H1 (cell line): ENCODE data around the gene PPID. TPM values are rescaled to one million over a fixed set of nuclear protein-coding genes. Genes with fewer than 3 reads are reported as not detected.

ENCODE experiments used
- CTCF ChIA-PET: fragments of 300-600 bp; sonication (Branson Sonifier 250); formaldehyde crosslinking; loops from one replicate; lab custom pipeline; 2021; ENCODE audit not compliant: partially characterized antibody; lab: Charles Lee
- POLR2A ChIA-PET: fragments of 300-600 bp; sonication (Branson Sonifier 250); formaldehyde crosslinking; loops from one replicate; lab custom pipeline; 2021; ENCODE audit warnings: inconsistent platforms; ENCODE audit not compliant: partially characterized antibody; lab: Charles Lee
- DNase-seq, 2 experiments: peaks; one replicate each; pipeline versions ENCODE4 v3.0.0 to v3.0.0-alpha.2; 2010 to 2022; ENCODE audit warnings: low spot score in 2 of 2, low read depth in 1 of 2, mixed read lengths in 1 of 2
- FAIRE-seq: peaks from 2 replicates; lab custom pipeline; 2011; peaks lifted over from hg19 to GRCh38; lab: Jason Lieb, UNC
- H2AFZ ChIP-seq: 2 replicates; pipeline ENCODE4 v1.8.1; 2012; ENCODE audit warnings: low read length, inconsistent platforms
- H2AK5ac ChIP-seq: 2 replicates; pipeline ENCODE4 v1.6.1; 2013; ENCODE audit warnings: low read depth, low read length
- H2BK120ac ChIP-seq: replicated peaks from 2 replicates; pipeline ENCODE3; 2013; ENCODE audit warnings: low read depth, low read length, inconsistent platforms
- H2BK12ac ChIP-seq: 2 replicates; pipeline ENCODE4 v1.6.1; 2013; ENCODE audit warnings: low read depth, low read length
- H2BK15ac ChIP-seq: 2 replicates; pipeline ENCODE4 v1.6.1; 2013; ENCODE audit warnings: low read length
- H2BK20ac ChIP-seq: 2 replicates; pipeline ENCODE4 v1.6.1; 2013; ENCODE audit warnings: low read length
- H2BK5ac ChIP-seq: 2 replicates; pipeline ENCODE4 v1.6.1; 2013; ENCODE audit warnings: low read depth, low read length
- H3K14ac ChIP-seq: 2 replicates; pipeline ENCODE4 v1.6.1; 2013; ENCODE audit warnings: inconsistent platforms; ENCODE audit not compliant: insufficient read length
- H3K18ac ChIP-seq: 2 replicates; pipeline ENCODE4 v1.6.1; 2013; ENCODE audit warnings: low read length; ENCODE audit errors: extremely low read depth
- H3K23ac ChIP-seq: 2 replicates; pipeline ENCODE4 v1.6.1; 2013; ENCODE audit warnings: inconsistent platforms; ENCODE audit not compliant: insufficient read length
- H3K23me2 ChIP-seq: 2 replicates; pipeline ENCODE4 v1.6.1; 2013; ENCODE audit warnings: low read depth, low read length
- H3K27ac ChIP-seq: 2 replicates; pipeline ENCODE4 v1.6.1; 2011; ENCODE audit warnings: low read depth, low read length, inconsistent platforms
- H3K27me3 ChIP-seq, 4 experiments: replicated peaks in 1 of 4; 1 replicate in 1 of 4; 2 replicates in 3 of 4; pipeline versions ENCODE4 v1.6.1 to v1.8.1; 2011 to 2013; ENCODE audit warnings: low read length in 3 of 4, mild to moderate bottlenecking in 3 of 4, inconsistent platforms in 2 of 4, mixed read lengths in 2 of 4, moderate library complexity in 1 of 4; ENCODE audit not compliant: control insufficient read depth in 3 of 4, insufficient read depth in 3 of 4; ENCODE audit errors: extremely low read depth in 1 of 4
- H3K36me3 ChIP-seq, 4 experiments: 2 replicates each; pipeline versions ENCODE4 v1.6.1 to v1.8.1; 2011 to 2013; ENCODE audit warnings: mild to moderate bottlenecking in 4 of 4, low read length in 3 of 4, moderate library complexity in 2 of 4, control low read depth in 1 of 4, inconsistent platforms in 1 of 4; ENCODE audit not compliant: insufficient read depth in 4 of 4, control insufficient read depth in 2 of 4
- H3K4ac ChIP-seq: replicated peaks from 2 replicates; pipeline ENCODE3; 2013; ENCODE audit warnings: low read length, low read depth, mixed read lengths, inconsistent platforms; ENCODE audit not compliant: insufficient read length
- H3K4me1 ChIP-seq, 4 experiments: replicated peaks in 1 of 4; 1 replicate in 1 of 4; 2 replicates in 3 of 4; pipeline versions ENCODE4 v1.6.1 to v1.8.1; 2011 to 2013; ENCODE audit warnings: low read length in 3 of 4, inconsistent platforms in 2 of 4, mixed read lengths in 1 of 4; ENCODE audit not compliant: insufficient read depth in 4 of 4, control insufficient read depth in 3 of 4
- H3K4me2 ChIP-seq, 2 experiments: 2 replicates each; pipeline versions ENCODE4 v1.6.1 to v1.8.1; 2011 to 2013; ENCODE audit warnings: low read depth in 2 of 2, low read length in 2 of 2, control low read depth in 1 of 2, inconsistent platforms in 1 of 2, mild to moderate bottlenecking in 1 of 2; ENCODE audit not compliant: insufficient read depth in 1 of 2
- H3K4me3 ChIP-seq, 4 experiments: fragments of 200-600, 300-600 bp in 1 of 4; sonication (generic), shearing (Covaris generic), sonication (Bioruptor Twin) in 1 of 4; 2 replicates each; pipeline versions ENCODE4 v1.5.1 to v1.8.1; 2011 to 2016; ENCODE audit warnings: low read length in 4 of 4, low read depth in 3 of 4, control low read depth in 2 of 4, inconsistent platforms in 2 of 4, mild to moderate bottlenecking in 2 of 4, mixed read lengths in 1 of 4, moderate library complexity in 1 of 4; ENCODE audit not compliant: insufficient read depth in 2 of 4; ENCODE audit errors: extremely low read depth in 1 of 4
- H3K56ac ChIP-seq: replicated peaks from 2 replicates; pipeline ENCODE3; 2013; ENCODE audit warnings: low read depth, mild to moderate bottlenecking, mixed read lengths, low read length, inconsistent platforms; ENCODE audit not compliant: insufficient read length
- H3K79me1 ChIP-seq: 2 replicates; pipeline ENCODE4 v1.6.1; 2013; ENCODE audit warnings: low read depth, low read length, control low read depth
- H3K79me2 ChIP-seq, 2 experiments: 2 replicates each; pipeline versions ENCODE4 v1.6.1 to v1.8.1; 2012 to 2013; ENCODE audit warnings: low read length in 2 of 2, mild to moderate bottlenecking in 2 of 2, inconsistent platforms in 1 of 2; ENCODE audit not compliant: insufficient read depth in 2 of 2, control insufficient read depth in 1 of 2
- H3K9ac ChIP-seq, 4 experiments: replicated peaks in 1 of 4; 1 replicate in 1 of 4; 2 replicates in 3 of 4; pipeline versions ENCODE4 v1.6.1 to v1.8.1; 2011 to 2013; ENCODE audit warnings: low read depth in 3 of 4, low read length in 3 of 4, control low read depth in 2 of 4, mild to moderate bottlenecking in 2 of 4, moderate library complexity in 2 of 4, inconsistent platforms in 1 of 4; ENCODE audit errors: extremely low read depth in 1 of 4
- H3K9me3 ChIP-seq, 2 experiments: 2 replicates each; pipeline versions ENCODE4 v1.6.1 to v1.8.1; 2012 to 2013; ENCODE audit warnings: mild to moderate bottlenecking in 2 of 2, moderate library complexity in 2 of 2, control low read depth in 1 of 2, inconsistent platforms in 1 of 2, low read depth in 1 of 2, low read length in 1 of 2, mixed read lengths in 1 of 2; ENCODE audit not compliant: insufficient read depth in 2 of 2
- H4K20me1 ChIP-seq, 2 experiments: replicated peaks in 1 of 2; 2 replicates each; pipeline versions ENCODE3 to v1.8.1; 2011 to 2013; ENCODE audit warnings: inconsistent platforms in 2 of 2, low read length in 2 of 2, mild to moderate bottlenecking in 1 of 2; ENCODE audit not compliant: insufficient read depth in 2 of 2, control insufficient read depth in 1 of 2
- H4K5ac ChIP-seq: 2 replicates; pipeline ENCODE4 v1.6.1; 2013; ENCODE audit warnings: low read length, low read depth, mixed read lengths, inconsistent platforms; ENCODE audit not compliant: insufficient read length
- H4K8ac ChIP-seq: 2 replicates; pipeline ENCODE4 v1.8.0; 2013; ENCODE audit warnings: mild to moderate bottlenecking, moderate library complexity, low read length, inconsistent platforms; ENCODE audit not compliant: insufficient read depth; ENCODE audit errors: extremely low read depth
- H4K91ac ChIP-seq: replicated peaks from 2 replicates; pipeline ENCODE3; 2013; ENCODE audit warnings: low read length, mixed read lengths, inconsistent platforms; ENCODE audit not compliant: insufficient read length
- EP300 ChIP-seq, 2 experiments: IDR thresholded peaks; 1 replicate in 1 of 2; 2 replicates in 1 of 2; pipeline ENCODE4 v1.6.1; 2011 to 2012; ENCODE audit warnings: low read depth in 2 of 2, low read length in 2 of 2, mild to moderate bottlenecking in 2 of 2, borderline replicate concordance in 1 of 2, inconsistent platforms in 1 of 2, moderate library complexity in 1 of 2
- MAX ChIP-seq: IDR thresholded peaks from 2 replicates; pipeline ENCODE4 v1.6.1; 2012; ENCODE audit warnings: inconsistent platforms
- SIRT6 ChIP-seq: IDR thresholded peaks from one replicate; pipeline ENCODE4 v1.7.1; 2012; ENCODE audit warnings: low read length, inconsistent platforms
- WGBS, 2 experiments: shearing (Covaris generic) in 1 of 2; methylation state at CpG; one replicate each; pipeline versions ENCODE4 v1.1.6 to v1.1.7; 2013 to 2015; ENCODE audit warnings: low lambda C conversion rate in 2 of 2, mixed read lengths in 2 of 2, inconsistent platforms in 1 of 2, low coverage in 1 of 2, missing lambda C conversion rate in 1 of 2; ENCODE audit not compliant: insufficient replicate concordance in 2 of 2, insufficient coverage in 1 of 2, insufficient read length in 1 of 2; ENCODE audit errors: extremely low coverage in 1 of 2, missing lambda C conversion rate in 1 of 2; 5-methylcytosine and 5-hydroxymethylcytosine counted together
- polyA plus RNA-seq, 7 experiments: library from polyadenylated mRNA; depleted of rRNA in 3 of 7; stranded (reverse) in 5 of 7; unstranded in 2 of 7; fragments of >200 nt in 5 of 7; fragments of 200-250 nt in 2 of 7; gene quantifications; 1 replicate in 5 of 7; 2 replicates in 1 of 7; 4 replicates in 1 of 7; pipeline versions ENCODE4 v1.2.1 to v1.2.3, GENCODE V29; 2011 to 2013; ENCODE audit warnings: missing spikeins in 2 of 7, mixed read lengths in 2 of 7
- total RNA-seq: library from RNA; stranded (reverse); fragmentation: NEBNext Ultra II Directional; extraction: Animal tissue kit (Norgen Biotek cat#: 25700); gene quantifications from 2 replicates; pipeline ENCODE4 v1.2.1, GENCODE V29; 2021

The PPID gene
- total and polyA plus RNA-seq, 2 of the 8 experiments (the other 6 are each of a cell fraction or from before 2014, with no cell fraction given): 20.2 to 53.2 TPM

- Histone ChIP-seq H4K5ac (no peak overlapping the region), H3K14ac (no peak overlapping the region), H2AFZ (no peak overlapping the region), H3K36me3 (no peaks in the 10 kb centered on the region), H3K18ac (no peak overlapping the region), H2BK12ac (no peak overlapping the region), H3K4me1 (0 out of 7 replicates have a peak, but pooled peaks cover 0 to 4% (median 0%) of the 10 kb centered on the region in 4 experiments), H2BK15ac (no peak overlapping the region), H3K4ac (no peak overlapping the region), H2BK120ac (no peak overlapping the region), H3K4me2 (no peak overlapping the region), H3K27ac (no peak overlapping the region), H4K91ac (no peak overlapping the region), H3K27me3 (no peaks in the 10 kb centered on the region), H4K8ac (no peak overlapping the region), H3K9ac (peak overlapping the region in 1 of 4 experiments; percentile 13; a peak in 1 of 7 replicates), H3K9me3 (no peaks in the 10 kb centered on the region), H3K79me1 (no peaks in the 10 kb centered on the region), H2BK5ac (no peak overlapping the region), H3K23ac (no peak overlapping the region), H3K79me2 (no peaks in the 10 kb centered on the region), H2AK5ac (no peak overlapping the region), H4K20me1 (peaks cover 0 to 1% of the 10 kb centered on the region in 2 experiments), H3K23me2 (no peaks in the 10 kb centered on the region), H3K4me3 (no peak overlapping the region), H2BK20ac (no peak overlapping the region), H3K56ac (no peak overlapping the region)
- CTCF ChIA-PET: interaction anchor here (0.7 to 2.3 kb wide), 2 partner anchors 10 to 150 kb away, joined by 3 to 6 read pairs; no protein-coding TSS in a partner anchor
- DNase-seq: no peak
- no peak for FAIRE-seq
- 91% methylated on average over 2 of the region's 2 CpGs; no CpG with 5 or more reads in 1 of the 2 experiments for WGBS, 2 experiments
- no peak for TF ChIP-seq EP300 (IDR thresholded peaks at IDR 0.05; ENCODE audit: borderline replicate concordance in 1 of 2, low read depth in 2 of 2, low read length in 2 of 2)
- TF ChIP-seq MAX: no peak
- no peak for TF ChIP-seq SIRT6
- POLR2A ChIA-PET: no interaction called here
Measured at GRCh38 chr4:158682066-158682465, 41.1 kb downstream of the PPID start.
